MCF 10A (cell line): ENCODE data around the gene ZNF423. TPM values are rescaled to one million over a fixed set of nuclear protein-coding genes. Genes with fewer than 3 reads are reported as not detected.

Experiments used
- BruUV-seq: library from RNA; stranded (reverse); fragments of 400-500 nt; replicated peaks from 2 replicates; lab custom pipeline; 2021; lab: Mats Ljungman, UMichigan
- CTCF ChIA-PET: fragments of 300-600 bp; sonication (Branson Sonifier 250); formaldehyde crosslinking; extraction: SDS; loops from one replicate; lab custom pipeline; 2021; ENCODE audit warnings: antibody characterized with exemption, inconsistent platforms; lab: Yijun Ruan, JAX
- POLR2A ChIA-PET: fragments of 300-600, 350-650 bp; sonication (Branson Sonifier 250); formaldehyde crosslinking; extraction: SDS; loops from one replicate; lab custom pipeline; 2020; ENCODE audit warnings: antibody characterized with exemption, inconsistent platforms; lab: Yijun Ruan, JAX
- DNase-seq: peaks from one replicate; pipeline ENCODE4 v3.0.0-alpha.2; 2018; ENCODE audit not compliant: unreplicated experiment
- H3K27ac Mint-ChIP-seq: one replicate; pipeline ENCODE4 v1.8.0; 2022; ENCODE audit warnings: mild to moderate bottlenecking, low read depth, mixed read lengths; ENCODE audit not compliant: unreplicated experiment
- H3K27me3 Mint-ChIP-seq: one replicate; pipeline ENCODE4 v1.8.0; 2022; ENCODE audit warnings: mixed read lengths; ENCODE audit not compliant: insufficient read depth, unreplicated experiment
- H3K36me3 Mint-ChIP-seq: one replicate; pipeline ENCODE4 v1.8.0; 2022; ENCODE audit warnings: mild to moderate bottlenecking, moderate library complexity, mixed read lengths; ENCODE audit not compliant: insufficient read depth, unreplicated experiment
- H3K4me1 Mint-ChIP-seq: one replicate; pipeline ENCODE4 v1.8.0; 2022; ENCODE audit warnings: mixed read lengths; ENCODE audit not compliant: insufficient read depth, unreplicated experiment
- H3K4me3 Mint-ChIP-seq: one replicate; pipeline ENCODE4 v1.8.0; 2022; ENCODE audit warnings: mild to moderate bottlenecking, moderate library complexity, mixed read lengths; ENCODE audit not compliant: unreplicated experiment
- H3K9me3 Mint-ChIP-seq: one replicate; pipeline ENCODE4 v1.8.0; 2022; ENCODE audit warnings: mixed read lengths; ENCODE audit not compliant: unreplicated experiment
- intact Hi-C: fragments of 100-400 bp; cut with micrococcal nuclease; formaldehyde crosslinking; loops from 2 replicates; pipeline ENCODE4 v1.14.1; 2022
- total RNA-seq: library from RNA; stranded (reverse); gene quantifications from 2 replicates; pipeline ENCODE4 v1.2.3, GENCODE V29; 2022
- TF ChIP-seq, protein P1 (sequence below): fragments of 200-600 bp; IDR thresholded peaks from one replicate; pipeline ENCODE4 v1.8.0; 2022; ENCODE audit warnings: antibody characterized with exemption, mild to moderate bottlenecking; ENCODE audit not compliant: unreplicated experiment

The ZNF423 gene
- total RNA-seq, 1 experiment from 2014 or later, result not detected

DNA sequence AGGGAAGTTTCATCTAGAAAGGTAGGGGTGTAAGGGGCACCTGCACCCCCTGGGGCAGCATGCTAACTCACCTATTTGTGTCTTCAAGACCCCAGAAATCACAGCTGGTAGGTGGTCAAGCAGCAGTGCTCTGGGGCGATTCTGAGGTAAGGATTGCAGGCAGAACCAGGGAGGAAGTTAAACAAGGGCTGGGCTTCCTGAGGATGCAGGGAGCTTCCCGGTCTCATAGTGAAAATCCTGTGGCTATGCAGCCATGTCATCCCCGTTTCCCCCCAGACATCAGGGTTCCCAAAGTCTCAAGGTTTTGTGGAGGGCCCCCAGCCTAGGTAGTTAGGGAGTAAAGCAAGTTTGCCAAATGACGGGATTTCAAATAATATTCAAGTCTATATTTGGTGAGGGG is 403.8 kb downstream of the ZNF423 start:
- intact Hi-C loops, result no loop called here
- no peaks in the 10 kb centered on the region for H3K4me1 Mint-ChIP-seq
- no peaks in the 10 kb centered on the region for H3K9me3 Mint-ChIP-seq
- BruUV-seq, result no TSS peak
- TF ChIP-seq, protein P1, sequence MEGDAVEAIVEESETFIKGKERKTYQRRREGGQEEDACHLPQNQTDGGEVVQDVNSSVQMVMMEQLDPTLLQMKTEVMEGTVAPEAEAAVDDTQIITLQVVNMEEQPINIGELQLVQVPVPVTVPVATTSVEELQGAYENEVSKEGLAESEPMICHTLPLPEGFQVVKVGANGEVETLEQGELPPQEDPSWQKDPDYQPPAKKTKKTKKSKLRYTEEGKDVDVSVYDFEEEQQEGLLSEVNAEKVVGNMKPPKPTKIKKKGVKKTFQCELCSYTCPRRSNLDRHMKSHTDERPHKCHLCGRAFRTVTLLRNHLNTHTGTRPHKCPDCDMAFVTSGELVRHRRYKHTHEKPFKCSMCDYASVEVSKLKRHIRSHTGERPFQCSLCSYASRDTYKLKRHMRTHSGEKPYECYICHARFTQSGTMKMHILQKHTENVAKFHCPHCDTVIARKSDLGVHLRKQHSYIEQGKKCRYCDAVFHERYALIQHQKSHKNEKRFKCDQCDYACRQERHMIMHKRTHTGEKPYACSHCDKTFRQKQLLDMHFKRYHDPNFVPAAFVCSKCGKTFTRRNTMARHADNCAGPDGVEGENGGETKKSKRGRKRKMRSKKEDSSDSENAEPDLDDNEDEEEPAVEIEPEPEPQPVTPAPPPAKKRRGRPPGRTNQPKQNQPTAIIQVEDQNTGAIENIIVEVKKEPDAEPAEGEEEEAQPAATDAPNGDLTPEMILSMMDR, result no peak
- H3K36me3 Mint-ChIP-seq, result no peaks in the 10 kb centered on the region
- CTCF ChIA-PET, result interaction anchor here (1.0 to 1.1 kb wide), 2 partner anchors 40 to 44 kb away, joined by 3 to 4 read pairs; no protein-coding TSS in a partner anchor
- no peak overlapping the region for H3K27ac Mint-ChIP-seq
- DNase-seq, result no peak
- no peak overlapping the region for H3K4me3 Mint-ChIP-seq
- H3K27me3 Mint-ChIP-seq, result peaks cover 70% of the 10 kb centered on the region
- POLR2A ChIA-PET, result interaction anchor here (0.7 kb wide), 1 partner anchor 9 kb away, joined by 3 read pairs; no protein-coding TSS in a partner anchor

DNA sequence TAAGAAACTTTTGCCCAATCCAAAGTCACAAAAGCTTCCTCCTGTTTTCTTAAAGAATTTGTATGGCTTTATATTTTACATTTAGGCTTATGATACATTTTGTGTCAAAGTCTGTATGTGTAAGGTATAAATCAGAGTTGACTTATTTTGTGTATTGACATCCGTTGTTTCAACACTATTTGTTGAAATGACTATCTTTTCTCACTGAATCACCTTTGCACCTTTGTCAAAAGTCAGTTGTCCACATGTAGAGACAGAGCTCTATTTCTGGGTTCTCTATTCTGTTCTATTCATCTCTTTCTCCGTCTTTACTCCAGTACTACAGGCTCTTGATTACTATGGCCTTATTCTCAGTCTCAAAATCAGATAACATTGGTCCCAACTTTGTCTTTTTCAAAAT is 409.1 kb downstream of the ZNF423 start:
- POLR2A ChIA-PET, result interaction anchor here (0.5 kb wide), 1 partner anchor 17 kb away, joined by 3 read pairs; no protein-coding TSS in a partner anchor
- TF ChIP-seq, protein P1, result no peak
- Mint-ChIP-seq H3K27ac (no peak overlapping the region), H3K4me1 (no peaks in the 10 kb centered on the region), H3K36me3 (no peaks in the 10 kb centered on the region), H3K4me3 (no peak overlapping the region), H3K27me3 (peaks cover 91% of the 10 kb centered on the region), H3K9me3 (no peaks in the 10 kb centered on the region)
- DNase-seq, result no peak
- CTCF ChIA-PET, result no interaction called here
- no TSS peak for BruUV-seq
- intact Hi-C loops, result no loop called here

DNA sequence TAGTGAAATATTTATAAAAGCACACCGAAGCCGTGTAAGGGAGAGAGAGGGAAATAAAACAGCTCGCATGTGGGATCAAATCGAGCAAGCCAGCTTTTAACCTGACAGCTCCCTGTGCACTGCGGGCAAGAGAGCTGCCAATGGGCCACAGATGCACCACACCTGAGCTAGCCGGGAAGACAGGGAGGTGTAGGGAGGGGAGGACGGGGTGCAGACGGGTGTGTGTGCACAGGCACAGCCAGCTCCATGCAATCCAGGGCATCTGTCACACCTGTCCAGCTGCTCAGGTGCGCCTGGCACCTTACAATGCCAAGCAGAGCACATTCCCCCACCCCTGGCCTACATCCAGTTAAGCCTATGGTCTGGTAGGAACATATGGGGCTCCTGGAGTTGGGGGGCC is 412.3 kb downstream of the ZNF423 start:
- H3K4me3 Mint-ChIP-seq, result no peak overlapping the region
- H3K27me3 Mint-ChIP-seq, result peaks cover 79% of the 10 kb centered on the region
- ChIA-PET CTCF (no interaction called here), POLR2A (no interaction called here)
- no peaks in the 10 kb centered on the region for H3K4me1 Mint-ChIP-seq
- DNase-seq, result no peak
- TF ChIP-seq, protein P1, result no peak
- no TSS peak for BruUV-seq
- H3K9me3 Mint-ChIP-seq, result no peaks in the 10 kb centered on the region
- H3K36me3 Mint-ChIP-seq, result no peaks in the 10 kb centered on the region
- no peak overlapping the region for H3K27ac Mint-ChIP-seq
- intact Hi-C loops, result no loop called here

GRCh38 chr16:49442805-49443204 is 413.1 kb downstream of the ZNF423 start:
- Mint-ChIP-seq H3K27ac (no peak overlapping the region), H3K4me1 (no peaks in the 10 kb centered on the region), H3K9me3 (no peaks in the 10 kb centered on the region), H3K36me3 (no peaks in the 10 kb centered on the region), H3K4me3 (no peak overlapping the region), H3K27me3 (peaks cover 80% of the 10 kb centered on the region)
- POLR2A ChIA-PET, result interaction anchor here (0.5 kb wide), 1 partner anchor 10 kb away, joined by 3 read pairs; no protein-coding TSS in a partner anchor
- CTCF ChIA-PET, result interaction anchor here (0.6 to 1.1 kb wide), 4 partner anchors 35 to 1864 kb away, joined by 3 read pairs; no protein-coding TSS in a partner anchor
- intact Hi-C loops, result no loop called here
- BruUV-seq, result no TSS peak
- TF ChIP-seq, protein P1, result no peak
- DNase-seq, result no peak
